Neural cell (in vitro differentiated cells): ENCODE data around the gene DOCK10.

Experiments
- EZH2 ChIP-seq: fragments of 200-600, 300-800 bp; shearing (Covaris generic), sonication (generic); IDR thresholded peaks from 2 replicates; pipeline ENCODE4 v1.6.1; 2014; ENCODE audit warnings: antibody characterized with exemption, low read length, borderline replicate concordance, mild to moderate bottlenecking; ENCODE audit not compliant: insufficient read depth, poor library complexity, severe bottlenecking
- MXI1 ChIP-seq: fragments of 450-650 bp; conservative IDR thresholded peaks from 2 replicates; pipeline ENCODE4 v1.6.1; 2014; ENCODE audit warnings: antibody characterized with exemption, mild to moderate bottlenecking; ENCODE audit not compliant: poor library complexity, severe bottlenecking
- POLR2AphosphoS5 ChIP-seq: IDR thresholded peaks from 2 replicates; pipeline ENCODE4 v1.6.1; 2012
- TF ChIP-seq, protein P1 (sequence below): fragments of 450-650 bp; IDR thresholded peaks from 2 replicates; pipeline ENCODE4 v1.5.1; 2014; ENCODE audit warnings: antibody characterized with exemption, mild to moderate bottlenecking, moderate library complexity; ENCODE audit not compliant: poor library complexity, severe bottlenecking
- TF ChIP-seq, protein P2 (sequence below): IDR thresholded peaks from 2 replicates; pipeline ENCODE4 v1.6.1; 2012; ENCODE audit warnings: borderline replicate concordance

DNA sequence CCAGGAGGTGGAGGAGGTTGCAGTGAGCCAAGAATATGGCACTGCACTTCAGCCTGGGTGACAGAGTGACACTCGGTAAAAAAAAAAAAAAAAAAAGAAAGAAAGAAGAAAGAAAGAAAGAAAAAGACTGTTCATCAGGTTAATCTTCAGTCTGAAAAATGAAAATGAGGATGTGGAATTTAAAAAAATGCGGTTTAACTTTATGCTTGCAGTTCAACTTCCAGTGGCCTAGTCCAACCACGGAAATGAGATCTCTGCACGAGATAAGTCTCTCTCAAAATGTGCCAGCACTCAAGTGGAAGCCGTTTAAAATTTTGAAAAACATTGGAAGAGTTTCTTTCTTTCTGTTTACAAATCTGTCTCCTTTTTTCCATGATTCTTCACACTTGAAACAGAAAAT is 112.1 kb downstream of the DOCK10 start:
- TF ChIP-seq POLR2AphosphoS5 = no peak
- TF ChIP-seq, protein P1, sequence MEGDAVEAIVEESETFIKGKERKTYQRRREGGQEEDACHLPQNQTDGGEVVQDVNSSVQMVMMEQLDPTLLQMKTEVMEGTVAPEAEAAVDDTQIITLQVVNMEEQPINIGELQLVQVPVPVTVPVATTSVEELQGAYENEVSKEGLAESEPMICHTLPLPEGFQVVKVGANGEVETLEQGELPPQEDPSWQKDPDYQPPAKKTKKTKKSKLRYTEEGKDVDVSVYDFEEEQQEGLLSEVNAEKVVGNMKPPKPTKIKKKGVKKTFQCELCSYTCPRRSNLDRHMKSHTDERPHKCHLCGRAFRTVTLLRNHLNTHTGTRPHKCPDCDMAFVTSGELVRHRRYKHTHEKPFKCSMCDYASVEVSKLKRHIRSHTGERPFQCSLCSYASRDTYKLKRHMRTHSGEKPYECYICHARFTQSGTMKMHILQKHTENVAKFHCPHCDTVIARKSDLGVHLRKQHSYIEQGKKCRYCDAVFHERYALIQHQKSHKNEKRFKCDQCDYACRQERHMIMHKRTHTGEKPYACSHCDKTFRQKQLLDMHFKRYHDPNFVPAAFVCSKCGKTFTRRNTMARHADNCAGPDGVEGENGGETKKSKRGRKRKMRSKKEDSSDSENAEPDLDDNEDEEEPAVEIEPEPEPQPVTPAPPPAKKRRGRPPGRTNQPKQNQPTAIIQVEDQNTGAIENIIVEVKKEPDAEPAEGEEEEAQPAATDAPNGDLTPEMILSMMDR = no peak
- TF ChIP-seq EZH2 = no peak
- TF ChIP-seq, protein P2, sequence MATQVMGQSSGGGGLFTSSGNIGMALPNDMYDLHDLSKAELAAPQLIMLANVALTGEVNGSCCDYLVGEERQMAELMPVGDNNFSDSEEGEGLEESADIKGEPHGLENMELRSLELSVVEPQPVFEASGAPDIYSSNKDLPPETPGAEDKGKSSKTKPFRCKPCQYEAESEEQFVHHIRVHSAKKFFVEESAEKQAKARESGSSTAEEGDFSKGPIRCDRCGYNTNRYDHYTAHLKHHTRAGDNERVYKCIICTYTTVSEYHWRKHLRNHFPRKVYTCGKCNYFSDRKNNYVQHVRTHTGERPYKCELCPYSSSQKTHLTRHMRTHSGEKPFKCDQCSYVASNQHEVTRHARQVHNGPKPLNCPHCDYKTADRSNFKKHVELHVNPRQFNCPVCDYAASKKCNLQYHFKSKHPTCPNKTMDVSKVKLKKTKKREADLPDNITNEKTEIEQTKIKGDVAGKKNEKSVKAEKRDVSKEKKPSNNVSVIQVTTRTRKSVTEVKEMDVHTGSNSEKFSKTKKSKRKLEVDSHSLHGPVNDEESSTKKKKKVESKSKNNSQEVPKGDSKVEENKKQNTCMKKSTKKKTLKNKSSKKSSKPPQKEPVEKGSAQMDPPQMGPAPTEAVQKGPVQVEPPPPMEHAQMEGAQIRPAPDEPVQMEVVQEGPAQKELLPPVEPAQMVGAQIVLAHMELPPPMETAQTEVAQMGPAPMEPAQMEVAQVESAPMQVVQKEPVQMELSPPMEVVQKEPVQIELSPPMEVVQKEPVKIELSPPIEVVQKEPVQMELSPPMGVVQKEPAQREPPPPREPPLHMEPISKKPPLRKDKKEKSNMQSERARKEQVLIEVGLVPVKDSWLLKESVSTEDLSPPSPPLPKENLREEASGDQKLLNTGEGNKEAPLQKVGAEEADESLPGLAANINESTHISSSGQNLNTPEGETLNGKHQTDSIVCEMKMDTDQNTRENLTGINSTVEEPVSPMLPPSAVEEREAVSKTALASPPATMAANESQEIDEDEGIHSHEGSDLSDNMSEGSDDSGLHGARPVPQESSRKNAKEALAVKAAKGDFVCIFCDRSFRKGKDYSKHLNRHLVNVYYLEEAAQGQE = no peak
- TF ChIP-seq MXI1 = no peak
